ENCODE measurements around the gene DCTPP1. TPM values are rescaled to one million over a fixed set of nuclear protein-coding genes. Genes with fewer than 3 reads are reported as not detected.
A peak's percentile ranks its signal among the peaks of the same experiment; 100 is the strongest.

DCTPP1 gene
- total RNA-seq, 1 experiment from 2014 or later = 125 TPM

DNA sequence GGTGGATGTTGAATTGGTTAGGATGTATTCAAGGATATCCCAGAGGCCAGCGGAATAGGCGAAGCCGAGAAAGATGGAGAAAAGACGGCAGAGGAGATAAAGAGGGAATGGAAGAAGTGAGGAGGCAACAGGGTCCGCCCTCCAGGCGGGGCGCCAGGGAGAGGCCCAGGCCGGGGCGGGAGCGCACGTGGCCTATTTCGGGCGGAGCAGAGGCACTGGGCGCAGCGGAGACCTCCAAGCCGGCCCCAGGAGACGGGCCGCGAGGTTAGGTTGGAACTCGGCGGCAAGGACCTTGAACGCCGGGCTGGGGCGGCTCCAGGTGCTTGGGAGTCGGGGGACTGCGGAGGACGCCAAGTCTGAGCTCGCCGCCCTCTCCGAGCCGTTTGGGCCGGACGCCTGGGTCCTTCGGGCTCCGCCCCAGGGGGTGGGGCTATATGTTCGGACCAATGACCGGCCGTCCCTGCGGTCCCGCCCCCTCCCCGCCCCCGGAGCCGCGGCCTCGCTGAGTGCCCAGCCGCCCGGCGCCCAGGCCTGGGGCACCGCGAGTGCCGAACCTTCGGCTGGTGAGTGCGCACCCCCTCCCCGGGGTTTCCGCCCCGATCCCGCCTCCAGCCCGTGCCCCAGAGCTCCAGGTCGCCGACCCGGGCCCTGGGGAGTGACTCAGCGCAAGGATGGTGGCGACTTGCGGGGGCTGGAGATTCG is 22.6 kb downstream of the DCTPP1 start, which contains the start of gene ZNF771 (continued):
- TF ChIP-seq, protein P1, sequence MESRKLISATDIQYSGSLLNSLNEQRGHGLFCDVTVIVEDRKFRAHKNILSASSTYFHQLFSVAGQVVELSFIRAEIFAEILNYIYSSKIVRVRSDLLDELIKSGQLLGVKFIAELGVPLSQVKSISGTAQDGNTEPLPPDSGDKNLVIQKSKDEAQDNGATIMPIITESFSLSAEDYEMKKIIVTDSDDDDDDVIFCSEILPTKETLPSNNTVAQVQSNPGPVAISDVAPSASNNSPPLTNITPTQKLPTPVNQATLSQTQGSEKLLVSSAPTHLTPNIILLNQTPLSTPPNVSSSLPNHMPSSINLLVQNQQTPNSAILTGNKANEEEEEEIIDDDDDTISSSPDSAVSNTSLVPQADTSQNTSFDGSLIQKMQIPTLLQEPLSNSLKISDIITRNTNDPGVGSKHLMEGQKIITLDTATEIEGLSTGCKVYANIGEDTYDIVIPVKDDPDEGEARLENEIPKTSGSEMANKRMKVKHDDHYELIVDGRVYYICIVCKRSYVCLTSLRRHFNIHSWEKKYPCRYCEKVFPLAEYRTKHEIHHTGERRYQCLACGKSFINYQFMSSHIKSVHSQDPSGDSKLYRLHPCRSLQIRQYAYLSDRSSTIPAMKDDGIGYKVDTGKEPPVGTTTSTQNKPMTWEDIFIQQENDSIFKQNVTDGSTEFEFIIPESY (IDR thresholded peaks at IDR 0.05; ENCODE audit: extremely low read depth, insufficient replicate concordance, low read length) = no peak
- TF ChIP-seq EZH2phosphoT487 (IDR thresholded peaks at IDR 0.05; ENCODE audit: borderline replicate concordance) (no peak), CBX3 (IDR thresholded peaks at IDR 0.05; ENCODE audit: low read depth) (no peak), SRF (IDR thresholded peaks at IDR 0.05; ENCODE audit: low read depth) (no peak), ZNF274 (IDR thresholded peaks at IDR 0.05; ENCODE audit: low read depth, low read length) (no peak), SIN3A (IDR thresholded peaks at IDR 0.05; ENCODE audit: low read depth) (peak; percentile 86), POLR2A (IDR thresholded peaks at IDR 0.05; ENCODE audit: borderline replicate concordance, extremely low read depth, insufficient read depth, insufficient read length) (peak; percentile 35)
- TF ChIP-seq, protein P2, sequence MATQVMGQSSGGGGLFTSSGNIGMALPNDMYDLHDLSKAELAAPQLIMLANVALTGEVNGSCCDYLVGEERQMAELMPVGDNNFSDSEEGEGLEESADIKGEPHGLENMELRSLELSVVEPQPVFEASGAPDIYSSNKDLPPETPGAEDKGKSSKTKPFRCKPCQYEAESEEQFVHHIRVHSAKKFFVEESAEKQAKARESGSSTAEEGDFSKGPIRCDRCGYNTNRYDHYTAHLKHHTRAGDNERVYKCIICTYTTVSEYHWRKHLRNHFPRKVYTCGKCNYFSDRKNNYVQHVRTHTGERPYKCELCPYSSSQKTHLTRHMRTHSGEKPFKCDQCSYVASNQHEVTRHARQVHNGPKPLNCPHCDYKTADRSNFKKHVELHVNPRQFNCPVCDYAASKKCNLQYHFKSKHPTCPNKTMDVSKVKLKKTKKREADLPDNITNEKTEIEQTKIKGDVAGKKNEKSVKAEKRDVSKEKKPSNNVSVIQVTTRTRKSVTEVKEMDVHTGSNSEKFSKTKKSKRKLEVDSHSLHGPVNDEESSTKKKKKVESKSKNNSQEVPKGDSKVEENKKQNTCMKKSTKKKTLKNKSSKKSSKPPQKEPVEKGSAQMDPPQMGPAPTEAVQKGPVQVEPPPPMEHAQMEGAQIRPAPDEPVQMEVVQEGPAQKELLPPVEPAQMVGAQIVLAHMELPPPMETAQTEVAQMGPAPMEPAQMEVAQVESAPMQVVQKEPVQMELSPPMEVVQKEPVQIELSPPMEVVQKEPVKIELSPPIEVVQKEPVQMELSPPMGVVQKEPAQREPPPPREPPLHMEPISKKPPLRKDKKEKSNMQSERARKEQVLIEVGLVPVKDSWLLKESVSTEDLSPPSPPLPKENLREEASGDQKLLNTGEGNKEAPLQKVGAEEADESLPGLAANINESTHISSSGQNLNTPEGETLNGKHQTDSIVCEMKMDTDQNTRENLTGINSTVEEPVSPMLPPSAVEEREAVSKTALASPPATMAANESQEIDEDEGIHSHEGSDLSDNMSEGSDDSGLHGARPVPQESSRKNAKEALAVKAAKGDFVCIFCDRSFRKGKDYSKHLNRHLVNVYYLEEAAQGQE (IDR thresholded peaks at IDR 0.05; ENCODE audit: low read depth) = no peak
- TF ChIP-seq, protein P3, sequence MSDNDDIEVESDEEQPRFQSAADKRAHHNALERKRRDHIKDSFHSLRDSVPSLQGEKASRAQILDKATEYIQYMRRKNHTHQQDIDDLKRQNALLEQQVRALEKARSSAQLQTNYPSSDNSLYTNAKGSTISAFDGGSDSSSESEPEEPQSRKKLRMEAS (IDR thresholded peaks at IDR 0.05) = peak; percentile 97
